Measurements from ENCODE around the gene PPP1R3F.
"Not testable (repeated sequence)": the region's sequence is repeated elsewhere in the genome, so short reads cannot be mapped to it uniquely, and the experiment has no call there.

PPP1R3F gene

GRCh38 chrX:49323735-49324134, 54.1 kb downstream of the PPP1R3F start:
- not testable (repeated sequence) for DNase-seq

GRCh38 chrX:49330421-49330820, 60.8 kb downstream of the PPP1R3F start:
- DNase-seq = not testable (repeated sequence)

GRCh38 chrX:49331282-49331681, 61.7 kb downstream of the PPP1R3F start, which contains the start of gene GAGE13:
GAGE13 (plus strand) TSS chrX:49331582; CDS start chrX:49332738, 1,156 bp downstream.
- DNase-seq = not testable (repeated sequence)

GRCh38 chrX:49331841-49332240, 62.2 kb downstream of the PPP1R3F start:
- DNase-seq = not testable (repeated sequence)

All from right hindlimb (tissue), 1 donor.